Fibroblast of mammary gland (primary cell): ENCODE data around the gene SIMC1.

Source experiments
- DNase-seq: peaks from one replicate; pipeline ENCODE4 v3.0.0-alpha.2; 2010; ENCODE audit warnings: low read depth
- H3K4me3 ChIP-seq: 2 replicates; pipeline ENCODE4 v1.5.1; 2011; ENCODE audit warnings: low read depth, mild to moderate bottlenecking, low read length, moderate library complexity; ENCODE audit not compliant: control insufficient read depth
- TF ChIP-seq, protein P1 (sequence below): conservative IDR thresholded peaks from 2 replicates; pipeline ENCODE4 v1.5.1; 2011; ENCODE audit warnings: low read depth, low read length, inconsistent platforms; ENCODE audit not compliant: control insufficient read depth, insufficient read depth

Gene SIMC1

DNA sequence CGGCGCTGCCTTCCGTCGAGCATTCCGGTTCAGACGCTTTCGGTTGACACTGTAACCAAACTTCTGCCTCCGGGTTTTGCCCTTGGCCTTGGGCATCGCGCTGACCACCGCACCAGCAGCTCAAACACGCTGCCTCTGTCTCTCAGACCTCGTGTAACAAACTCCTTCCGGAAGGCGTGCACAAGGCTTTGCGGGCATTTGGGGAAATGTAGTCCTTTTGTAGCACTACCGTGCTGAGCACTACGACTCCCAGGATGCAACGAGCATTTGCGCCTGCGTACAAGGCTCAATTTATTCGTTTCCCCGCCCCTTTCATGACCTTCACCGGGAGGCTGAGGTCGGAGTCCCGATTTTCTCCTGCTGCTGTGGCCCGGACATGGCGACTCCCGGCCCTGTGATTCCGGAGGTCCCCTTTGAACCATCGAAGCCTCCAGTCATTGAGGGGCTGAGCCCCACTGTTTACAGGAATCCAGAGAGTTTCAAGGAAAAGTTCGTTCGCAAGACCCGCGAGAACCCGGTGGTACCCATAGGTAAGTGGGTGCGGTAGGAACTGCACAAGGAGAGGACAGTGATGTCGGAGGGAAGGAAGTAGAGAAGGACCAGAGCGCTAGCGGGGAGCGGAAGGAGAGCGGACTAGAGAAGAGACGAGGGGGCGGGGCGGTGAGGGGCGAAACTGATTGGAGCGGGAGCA, 150.4 kb downstream of the SIMC1 start, which contains the start of the genes HIGD2A and NOP16:
TSS of gene HIGD2A (plus strand) at position 308 of the 691 bp plus-strand sequence. CDS start at position 377, 69 bp downstream.
TSS of gene NOP16 (minus strand) at position 155 of the 691 bp plus-strand sequence. CDS start at position 96, 59 bp downstream.
- peak within 1 kb of the TSS; percentile 98 for H3K4me3 ChIP-seq
- TF ChIP-seq, protein P1, sequence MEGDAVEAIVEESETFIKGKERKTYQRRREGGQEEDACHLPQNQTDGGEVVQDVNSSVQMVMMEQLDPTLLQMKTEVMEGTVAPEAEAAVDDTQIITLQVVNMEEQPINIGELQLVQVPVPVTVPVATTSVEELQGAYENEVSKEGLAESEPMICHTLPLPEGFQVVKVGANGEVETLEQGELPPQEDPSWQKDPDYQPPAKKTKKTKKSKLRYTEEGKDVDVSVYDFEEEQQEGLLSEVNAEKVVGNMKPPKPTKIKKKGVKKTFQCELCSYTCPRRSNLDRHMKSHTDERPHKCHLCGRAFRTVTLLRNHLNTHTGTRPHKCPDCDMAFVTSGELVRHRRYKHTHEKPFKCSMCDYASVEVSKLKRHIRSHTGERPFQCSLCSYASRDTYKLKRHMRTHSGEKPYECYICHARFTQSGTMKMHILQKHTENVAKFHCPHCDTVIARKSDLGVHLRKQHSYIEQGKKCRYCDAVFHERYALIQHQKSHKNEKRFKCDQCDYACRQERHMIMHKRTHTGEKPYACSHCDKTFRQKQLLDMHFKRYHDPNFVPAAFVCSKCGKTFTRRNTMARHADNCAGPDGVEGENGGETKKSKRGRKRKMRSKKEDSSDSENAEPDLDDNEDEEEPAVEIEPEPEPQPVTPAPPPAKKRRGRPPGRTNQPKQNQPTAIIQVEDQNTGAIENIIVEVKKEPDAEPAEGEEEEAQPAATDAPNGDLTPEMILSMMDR: no peak
- DNase-seq: peak; percentile 98

DNA sequence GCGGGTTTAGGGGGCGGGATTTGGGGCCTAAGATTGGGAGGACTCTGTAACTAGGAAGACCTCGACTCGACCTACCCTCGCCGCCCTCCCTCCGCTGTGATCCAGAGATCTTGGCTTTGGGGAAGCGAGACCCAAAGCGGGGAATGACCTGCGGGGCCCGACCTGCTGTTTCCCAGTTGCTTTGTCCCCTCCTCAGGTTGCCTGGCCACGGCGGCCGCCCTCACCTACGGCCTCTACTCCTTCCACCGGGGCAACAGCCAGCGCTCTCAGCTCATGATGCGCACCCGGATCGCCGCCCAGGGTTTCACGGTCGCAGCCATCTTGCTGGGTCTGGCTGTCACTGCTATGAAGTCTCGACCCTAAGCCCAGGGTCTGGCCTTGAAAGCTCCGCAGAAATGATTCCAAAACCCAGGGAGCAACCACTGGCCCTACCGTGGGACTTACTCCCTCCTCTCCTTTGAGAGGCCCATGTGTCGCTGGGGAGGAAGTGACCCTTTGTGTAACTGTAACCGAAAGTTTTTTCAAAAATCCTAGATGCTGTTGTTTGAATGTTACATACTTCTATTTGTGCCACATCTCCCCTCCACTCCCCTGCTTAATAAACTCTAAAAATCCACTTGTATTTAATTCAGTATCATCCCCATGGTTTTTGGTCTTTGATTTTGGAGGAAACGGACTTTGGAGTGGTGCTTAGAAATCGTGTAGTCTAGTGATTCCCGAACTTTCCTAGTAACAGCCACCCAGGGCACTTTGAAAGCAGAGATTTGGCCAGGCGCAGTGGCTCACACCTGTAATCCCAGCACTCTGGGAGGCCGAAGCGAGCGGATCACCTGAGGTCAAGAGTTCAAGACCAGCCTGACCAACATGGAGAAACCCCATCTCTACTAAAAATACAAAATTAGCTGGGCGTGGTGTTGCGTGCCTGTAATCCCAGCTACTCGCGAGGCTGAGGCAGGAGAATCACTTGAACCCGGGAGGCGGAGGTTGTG, 151.2 kb downstream of the SIMC1 start:
- TF ChIP-seq, protein P1: no peak
- peak overlapping the region; percentile 98 for H3K4me3 ChIP-seq
- DNase-seq: no peak

DNA sequence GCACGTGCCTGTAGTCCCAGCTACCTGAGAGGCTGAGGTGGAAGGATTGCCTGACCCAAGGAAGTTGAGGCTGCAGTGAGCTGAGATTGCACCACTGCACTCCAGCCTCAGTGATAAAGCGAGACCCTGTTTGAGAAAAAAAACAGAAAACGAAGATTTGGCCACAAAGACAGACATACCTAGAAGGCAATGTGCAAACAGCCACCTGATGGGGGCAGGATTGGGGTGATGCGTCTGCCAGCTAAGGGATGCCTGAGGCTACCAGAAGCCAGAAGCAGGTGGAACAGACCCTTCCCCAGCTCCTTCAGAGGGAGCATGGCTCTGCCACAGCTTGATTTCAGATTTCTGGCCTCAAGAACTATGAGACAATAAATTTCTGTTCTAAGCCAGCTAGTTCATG, 153.3 kb downstream of the SIMC1 start:
- TF ChIP-seq, protein P1: no peak
- no peak for DNase-seq
- H3K4me3 ChIP-seq: no peak overlapping the region

DNA sequence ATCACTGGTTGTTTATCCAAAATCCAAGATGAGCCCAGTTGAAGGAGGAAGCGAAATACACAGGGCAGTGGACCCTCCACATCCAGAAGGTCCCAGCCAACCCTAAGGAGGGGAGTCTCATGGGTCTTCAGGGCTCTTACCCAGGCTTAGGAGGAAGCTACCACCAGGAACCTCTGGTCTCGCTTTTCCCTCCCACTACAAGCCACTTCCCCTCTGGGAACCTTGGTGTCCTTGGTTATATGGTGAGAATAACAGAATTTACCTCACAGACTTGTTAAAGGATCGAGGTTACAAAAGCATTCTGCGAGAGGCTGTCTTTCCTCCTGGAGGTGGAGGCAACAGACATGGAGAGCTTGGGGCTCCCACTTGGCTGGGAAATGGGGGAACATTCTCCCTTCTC, 153.8 kb downstream of the SIMC1 start:
- no peak overlapping the region for H3K4me3 ChIP-seq
- DNase-seq: no peak
- TF ChIP-seq, protein P1: no peak

DNA sequence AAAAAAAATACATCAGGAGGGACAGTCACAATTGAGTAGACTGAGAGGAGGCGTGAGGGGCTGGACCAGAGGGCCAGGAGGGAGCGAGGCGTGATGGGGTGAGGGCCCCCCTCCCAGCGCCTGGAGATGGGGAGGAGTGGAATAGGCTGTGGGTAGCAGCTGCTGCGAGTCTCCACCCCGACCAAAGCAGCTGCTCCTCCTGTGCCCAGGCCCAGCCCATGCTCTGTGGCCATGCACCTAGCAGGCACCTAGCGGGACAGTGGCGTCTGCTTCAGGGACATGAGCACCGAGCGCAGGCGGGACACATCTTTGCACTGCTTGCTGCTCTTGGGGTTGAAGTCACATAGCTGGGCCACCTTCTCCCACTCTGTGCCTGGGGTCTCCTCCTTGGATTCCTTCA, 154.3 kb downstream of the SIMC1 start:
- no peak for DNase-seq
- no peak overlapping the region for H3K4me3 ChIP-seq
- TF ChIP-seq, protein P1: no peak

DNA sequence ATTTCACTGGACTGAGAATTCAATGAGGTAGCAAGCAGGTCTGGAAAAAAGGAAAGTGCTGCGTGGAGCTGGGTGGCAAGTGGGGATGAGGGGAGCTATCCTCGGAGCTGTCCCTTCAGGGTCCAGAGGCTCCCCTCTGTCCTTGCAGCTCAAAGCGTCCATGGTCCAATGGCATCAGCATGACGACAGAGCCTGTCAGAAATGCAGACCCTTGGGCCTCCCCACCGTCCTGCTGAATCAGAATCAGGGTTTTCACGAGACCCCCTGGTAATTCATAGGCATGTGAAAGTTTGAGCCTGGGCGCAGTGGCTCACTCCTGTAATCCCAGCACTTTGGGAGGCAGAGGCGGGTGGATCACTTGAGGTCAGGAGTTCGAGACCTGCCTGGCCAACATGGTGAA, 155.9 kb downstream of the SIMC1 start:
- no peak for DNase-seq
- no peak overlapping the region for H3K4me3 ChIP-seq
- TF ChIP-seq, protein P1: no peak
